Measurements from ENCODE around the gene NR2C2AP.
"Not testable (repeated sequence)": the region's sequence is repeated elsewhere in the genome, so short reads cannot be mapped to it uniquely, and the experiment has no call there.

The NR2C2AP gene

DNA sequence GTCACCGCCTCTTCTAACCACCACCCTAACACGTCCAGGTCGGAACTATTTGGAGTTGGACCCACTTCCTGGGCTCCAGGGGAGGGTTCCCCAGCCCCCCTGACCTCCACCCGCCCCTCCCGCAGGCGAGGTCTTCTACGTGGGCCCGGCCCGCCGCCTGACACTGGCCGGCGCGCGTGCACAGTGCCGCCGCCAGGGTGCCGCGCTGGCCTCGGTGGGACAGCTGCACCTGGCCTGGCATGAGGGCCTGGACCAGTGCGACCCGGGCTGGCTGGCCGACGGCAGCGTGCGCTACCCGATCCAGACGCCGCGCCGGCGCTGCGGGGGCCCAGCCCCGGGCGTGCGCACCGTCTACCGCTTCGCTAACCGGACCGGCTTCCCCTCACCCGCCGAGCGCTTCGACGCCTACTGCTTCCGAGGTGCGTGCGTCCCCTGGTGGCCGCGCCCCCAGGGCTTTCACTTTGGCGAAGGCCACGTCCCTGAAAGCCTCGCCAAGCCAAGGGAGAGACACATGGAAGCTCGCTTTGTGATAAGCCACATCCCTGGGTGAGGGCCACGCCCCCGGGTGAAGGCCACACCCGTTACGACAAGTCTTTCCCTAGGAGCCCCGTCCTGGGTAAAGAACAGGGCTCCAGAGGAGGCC lies 21.8 kb upstream of the NR2C2AP start:
- TF ChIP-seq, protein P1, sequence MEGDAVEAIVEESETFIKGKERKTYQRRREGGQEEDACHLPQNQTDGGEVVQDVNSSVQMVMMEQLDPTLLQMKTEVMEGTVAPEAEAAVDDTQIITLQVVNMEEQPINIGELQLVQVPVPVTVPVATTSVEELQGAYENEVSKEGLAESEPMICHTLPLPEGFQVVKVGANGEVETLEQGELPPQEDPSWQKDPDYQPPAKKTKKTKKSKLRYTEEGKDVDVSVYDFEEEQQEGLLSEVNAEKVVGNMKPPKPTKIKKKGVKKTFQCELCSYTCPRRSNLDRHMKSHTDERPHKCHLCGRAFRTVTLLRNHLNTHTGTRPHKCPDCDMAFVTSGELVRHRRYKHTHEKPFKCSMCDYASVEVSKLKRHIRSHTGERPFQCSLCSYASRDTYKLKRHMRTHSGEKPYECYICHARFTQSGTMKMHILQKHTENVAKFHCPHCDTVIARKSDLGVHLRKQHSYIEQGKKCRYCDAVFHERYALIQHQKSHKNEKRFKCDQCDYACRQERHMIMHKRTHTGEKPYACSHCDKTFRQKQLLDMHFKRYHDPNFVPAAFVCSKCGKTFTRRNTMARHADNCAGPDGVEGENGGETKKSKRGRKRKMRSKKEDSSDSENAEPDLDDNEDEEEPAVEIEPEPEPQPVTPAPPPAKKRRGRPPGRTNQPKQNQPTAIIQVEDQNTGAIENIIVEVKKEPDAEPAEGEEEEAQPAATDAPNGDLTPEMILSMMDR (conservative IDR thresholded peaks at IDR 0.05) = peak; percentile 89
- TF ChIP-seq ZFX (IDR thresholded peaks at IDR 0.05) = no peak
- H3K27ac ChIP-seq = no peak overlapping the region

DNA sequence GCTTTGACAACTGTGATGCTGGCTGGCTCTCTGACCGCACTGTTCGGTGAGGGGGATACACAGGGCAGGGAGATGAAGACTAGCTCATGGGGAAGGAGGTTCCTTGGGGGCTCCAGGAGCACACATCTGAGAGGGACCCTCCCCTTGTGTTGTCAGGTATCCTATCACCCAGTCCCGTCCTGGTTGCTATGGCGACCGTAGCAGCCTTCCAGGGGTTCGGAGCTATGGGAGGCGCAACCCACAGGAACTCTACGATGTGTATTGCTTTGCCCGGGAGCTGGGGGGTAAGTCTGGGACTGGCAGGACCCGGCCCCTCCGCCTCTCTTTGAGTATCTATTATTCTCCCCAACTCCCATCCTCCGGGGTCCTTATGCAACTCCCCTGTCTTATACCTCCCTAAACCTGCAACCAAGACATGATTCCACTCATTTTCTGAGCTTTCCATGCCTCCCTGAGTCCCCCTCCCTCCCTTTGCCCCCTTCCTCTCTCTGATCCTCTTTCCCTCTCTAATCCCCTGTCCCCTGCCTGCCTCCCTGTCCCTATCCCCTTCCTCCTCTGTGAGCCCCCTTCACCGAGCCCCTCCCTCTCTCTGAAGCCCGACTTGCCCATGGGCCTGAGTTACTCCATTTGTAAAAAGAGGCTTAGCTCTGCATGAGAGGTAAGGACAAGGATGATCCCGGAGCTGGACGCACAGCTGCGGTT lies 21.1 kb upstream of the NR2C2AP start:
- TF ChIP-seq, protein P1 (conservative IDR thresholded peaks at IDR 0.05) = no peak
- H3K27ac ChIP-seq = no peak overlapping the region

DNA sequence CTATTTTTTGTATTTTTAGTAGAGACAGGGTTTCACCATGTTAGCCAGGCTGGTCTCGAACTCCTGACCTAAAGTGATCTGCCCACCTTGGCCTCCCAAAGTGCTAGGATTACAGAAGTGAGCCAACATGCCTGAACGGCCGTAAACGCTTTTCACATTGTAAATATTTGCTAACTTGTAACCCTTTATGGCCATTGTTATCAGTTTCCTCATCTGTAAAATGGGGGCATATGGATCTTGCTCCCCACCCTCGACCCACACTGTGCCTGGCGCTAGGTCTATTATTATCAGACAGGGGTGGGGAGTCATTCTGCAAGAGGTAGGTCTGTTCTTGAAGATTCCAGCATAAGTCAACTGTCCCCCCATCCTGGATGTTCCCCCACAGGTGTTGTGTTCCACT lies 20.4 kb upstream of the NR2C2AP start:
- TF ChIP-seq, protein P1 (conservative IDR thresholded peaks at IDR 0.05) = no peak
- no peak for TF ChIP-seq ZFX (IDR thresholded peaks at IDR 0.05)

DNA sequence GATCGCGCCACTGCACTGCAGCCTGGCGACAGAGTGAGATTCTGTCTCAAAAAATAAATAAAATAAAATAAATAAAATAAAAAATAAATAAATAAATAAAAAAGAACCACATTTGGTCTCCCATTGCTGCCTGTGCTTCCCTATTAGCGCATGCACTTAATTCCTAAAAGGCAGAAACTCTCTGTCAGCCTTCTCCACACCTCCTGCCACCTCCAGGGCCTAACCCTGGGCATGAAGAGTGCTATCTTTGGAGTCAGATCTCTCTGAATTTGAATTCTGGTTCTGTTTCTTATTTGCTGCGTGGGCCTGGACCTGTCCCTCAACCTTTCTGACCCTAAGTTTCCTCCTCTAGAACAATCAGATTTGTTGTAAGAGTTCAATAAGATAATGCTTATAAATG lies 19.8 kb upstream of the NR2C2AP start:
- no peak for TF ChIP-seq ZFX (IDR thresholded peaks at IDR 0.05)
- TF ChIP-seq, protein P1 (conservative IDR thresholded peaks at IDR 0.05) = no peak
- no peak overlapping the region for H3K27ac ChIP-seq

More for the DNA sequence above, 20.4 kb upstream of the NR2C2AP start:
- H3K27ac ChIP-seq = no peak overlapping the region

DNA sequence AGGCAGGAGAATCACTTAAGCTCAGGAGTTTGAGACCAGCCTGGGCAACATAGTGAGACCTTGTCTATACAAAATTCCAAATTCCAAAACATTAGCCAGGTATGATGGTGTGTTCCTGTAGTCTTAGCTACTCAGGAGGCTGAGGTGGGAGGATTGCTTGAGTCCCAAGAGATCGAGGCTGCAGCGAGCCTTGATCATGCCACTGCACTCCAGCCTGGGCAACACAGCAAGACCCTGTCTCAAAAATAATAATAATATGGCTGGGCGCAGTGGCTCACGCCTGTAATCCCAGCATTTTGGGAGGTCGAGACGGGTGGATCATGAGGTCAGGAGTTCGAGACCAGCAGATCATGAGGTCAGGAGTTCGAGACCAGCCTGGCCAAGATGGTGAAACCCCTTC lies 17.8 kb upstream of the NR2C2AP start:
- H3K27ac ChIP-seq = not testable (repeated sequence)

DNA sequence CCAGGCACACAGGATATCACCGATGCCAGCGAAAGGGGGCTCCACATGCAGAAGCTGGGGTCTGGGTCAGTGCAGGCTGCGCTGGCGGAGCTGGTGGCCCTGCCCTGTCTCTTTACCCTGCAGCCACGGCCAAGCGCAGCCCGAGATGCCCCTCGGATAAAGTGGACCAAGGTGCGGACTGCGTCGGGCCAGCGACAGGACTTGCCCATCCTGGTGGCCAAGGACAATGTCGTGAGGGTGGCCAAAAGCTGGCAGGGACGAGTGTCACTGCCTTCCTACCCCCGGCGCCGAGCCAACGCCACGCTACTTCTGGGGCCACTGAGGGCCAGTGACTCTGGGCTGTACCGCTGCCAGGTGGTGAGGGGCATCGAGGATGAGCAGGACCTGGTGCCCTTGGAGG lies 15.7 kb upstream of the NR2C2AP start:
- no peak for TF ChIP-seq ZFX (IDR thresholded peaks at IDR 0.05)
- TF ChIP-seq, protein P1 (conservative IDR thresholded peaks at IDR 0.05) = no peak
- H3K27ac ChIP-seq = no peak overlapping the region

DNA sequence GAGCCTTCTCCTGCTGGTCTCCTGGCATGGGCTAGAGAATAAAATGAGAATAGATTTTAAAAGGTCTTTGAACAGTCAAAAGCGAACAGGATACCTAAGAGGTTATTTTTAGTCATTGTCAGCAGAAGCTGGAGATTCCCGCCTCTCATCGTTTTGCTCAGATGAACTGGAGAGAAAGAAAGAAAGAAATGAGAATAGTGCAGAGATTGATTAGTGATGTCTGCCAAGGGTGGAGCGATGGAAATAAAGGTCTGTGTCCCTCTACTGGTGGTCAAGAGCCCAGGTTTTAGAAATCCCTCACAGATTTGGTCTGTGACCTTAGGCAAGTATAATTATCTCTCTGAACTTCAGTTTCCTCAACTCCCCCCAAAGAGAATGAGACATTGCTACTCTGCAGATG lies 13.9 kb upstream of the NR2C2AP start:
- no peak for TF ChIP-seq ZFX (IDR thresholded peaks at IDR 0.05)
- TF ChIP-seq, protein P1 (conservative IDR thresholded peaks at IDR 0.05) = no peak; the same call in 1 of the 2 replicates
- H3K27ac ChIP-seq = no peak overlapping the region

DNA sequence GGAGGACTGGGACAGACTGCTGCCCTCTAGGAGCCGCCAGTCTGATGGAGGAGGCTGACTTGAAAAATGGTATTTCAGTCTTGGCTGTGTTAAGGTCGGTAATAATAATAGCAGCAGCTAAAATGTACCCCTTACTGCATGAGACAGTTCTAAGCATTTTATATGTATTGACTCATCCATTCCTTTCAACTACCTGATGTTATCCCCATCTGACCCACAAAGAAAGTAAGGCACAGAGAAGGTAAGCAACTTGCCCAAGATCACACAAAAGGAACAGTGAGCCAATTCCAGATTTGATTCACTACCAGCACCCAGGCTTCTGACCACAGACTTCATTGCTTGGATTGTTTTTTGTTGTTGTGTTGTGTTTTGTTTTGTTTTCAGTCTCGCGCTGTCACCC lies 12.6 kb upstream of the NR2C2AP start:
- H3K27ac ChIP-seq = no peak overlapping the region
- TF ChIP-seq ZFX (IDR thresholded peaks at IDR 0.05) = no peak
- TF ChIP-seq, protein P1 (conservative IDR thresholded peaks at IDR 0.05) = no peak
